NCI-H1694 (cell line): ENCODE measurements around the gene CENPQ.

Source experiments
- DNase-seq: peaks from one replicate; lab custom pipeline; 2025; lab: John Stamatoyannopoulos, UW

Gene CENPQ

GRCh38 chr6:49506569-49507111 lies 43.5 kb downstream of the CENPQ start:
- no peak for DNase-seq

DNA sequence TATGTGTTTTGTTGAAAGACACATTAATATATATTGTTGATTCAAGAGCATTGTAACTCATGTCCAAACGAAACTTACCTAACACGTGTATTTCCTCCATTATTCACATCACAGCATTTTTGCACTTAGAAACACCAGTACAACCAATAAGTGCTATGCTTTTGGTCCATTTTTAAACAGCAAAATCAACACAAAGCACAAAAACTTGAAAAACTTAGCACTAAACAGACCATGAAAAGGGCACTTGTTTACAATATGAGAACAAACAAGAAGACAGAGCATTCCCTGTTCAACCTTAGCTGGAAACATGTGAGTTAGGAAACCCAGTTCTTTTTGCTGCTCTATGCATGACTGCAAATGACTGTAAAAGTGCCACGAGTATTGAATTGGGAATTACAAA lies 46.2 kb downstream of the CENPQ start:
- DNase-seq, result no peak

GRCh38 chr6:49513153-49513989 lies 50.2 kb downstream of the CENPQ start:
- no peak for DNase-seq

- no peak for DNase-seq
Measured at GRCh38 chr6:49514571-49515484, 51.7 kb downstream of the CENPQ start.

DNA sequence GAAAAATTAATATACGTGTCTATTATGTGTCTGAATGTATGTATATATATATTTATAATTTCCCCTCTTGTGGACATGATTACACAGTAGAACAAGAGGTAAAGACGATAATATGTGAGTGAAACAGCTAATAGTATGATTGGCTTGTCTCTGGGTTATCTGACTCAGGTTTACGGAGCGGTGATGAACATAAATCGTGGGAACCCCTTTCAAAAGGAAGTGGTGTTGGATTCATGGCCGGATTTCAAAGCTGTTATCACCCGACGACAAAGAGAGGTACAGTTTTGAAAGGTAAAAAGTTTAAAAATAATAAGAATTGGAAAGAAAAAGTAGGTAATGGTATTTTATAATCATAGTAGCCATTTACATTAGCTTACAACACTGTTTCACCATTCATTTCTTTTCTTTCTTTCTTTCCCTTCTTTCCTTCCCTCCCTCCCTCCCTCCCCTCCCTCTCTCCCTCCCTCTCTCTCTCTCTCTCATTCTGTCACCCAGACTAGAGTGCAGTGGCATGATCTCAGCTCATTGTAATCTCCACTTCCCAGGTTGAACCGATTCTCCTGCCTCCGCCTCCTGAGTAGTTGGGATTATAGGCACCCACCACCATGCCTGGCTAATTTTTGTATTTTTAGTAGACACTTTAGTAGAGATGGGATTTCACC lies 52.4 kb downstream of the CENPQ start:
- DNase-seq, result no peak

GRCh38 chr6:49516147-49516505 lies 53.0 kb downstream of the CENPQ start:
- DNase-seq, result no peak

DNA sequence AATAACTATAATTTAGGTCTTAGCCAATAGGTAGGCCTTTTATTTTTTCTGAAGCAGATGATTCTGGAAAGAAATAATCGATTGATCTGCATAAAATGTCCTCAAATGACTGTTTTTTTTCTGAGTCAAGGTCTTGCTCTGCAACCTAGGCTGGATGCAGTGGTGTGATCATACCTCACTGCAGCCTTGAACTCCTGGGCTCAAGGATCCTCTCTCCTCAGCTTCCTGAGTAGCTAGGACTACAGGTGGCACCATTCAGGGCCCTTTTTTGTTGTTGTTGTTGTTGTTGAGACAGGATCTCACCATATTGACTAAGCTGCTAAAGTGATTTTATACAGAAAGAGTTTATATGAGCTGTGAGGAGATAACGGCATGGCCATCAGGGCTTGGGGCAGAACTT lies 54.7 kb downstream of the CENPQ start:
- DNase-seq, result no peak

DNA sequence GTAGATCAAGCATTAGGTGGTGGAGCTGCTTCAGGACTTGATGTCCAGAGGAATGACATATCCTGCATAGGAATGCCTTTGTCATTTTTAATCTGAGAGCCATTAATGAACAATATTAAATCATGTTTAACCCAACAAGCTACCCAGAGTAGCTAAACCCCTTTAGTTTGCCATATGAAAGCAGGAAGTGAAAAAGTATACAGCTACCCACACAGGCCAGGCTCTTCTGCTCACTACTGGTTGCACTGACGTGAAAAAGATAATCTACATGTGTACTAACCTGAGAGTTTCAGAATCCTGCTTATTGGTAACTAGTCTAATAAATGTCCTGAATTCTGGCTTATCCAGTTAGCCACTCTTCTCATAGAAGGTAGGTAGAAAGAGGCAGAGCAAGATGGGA lies 56.5 kb downstream of the CENPQ start:
- no peak for DNase-seq

DNA sequence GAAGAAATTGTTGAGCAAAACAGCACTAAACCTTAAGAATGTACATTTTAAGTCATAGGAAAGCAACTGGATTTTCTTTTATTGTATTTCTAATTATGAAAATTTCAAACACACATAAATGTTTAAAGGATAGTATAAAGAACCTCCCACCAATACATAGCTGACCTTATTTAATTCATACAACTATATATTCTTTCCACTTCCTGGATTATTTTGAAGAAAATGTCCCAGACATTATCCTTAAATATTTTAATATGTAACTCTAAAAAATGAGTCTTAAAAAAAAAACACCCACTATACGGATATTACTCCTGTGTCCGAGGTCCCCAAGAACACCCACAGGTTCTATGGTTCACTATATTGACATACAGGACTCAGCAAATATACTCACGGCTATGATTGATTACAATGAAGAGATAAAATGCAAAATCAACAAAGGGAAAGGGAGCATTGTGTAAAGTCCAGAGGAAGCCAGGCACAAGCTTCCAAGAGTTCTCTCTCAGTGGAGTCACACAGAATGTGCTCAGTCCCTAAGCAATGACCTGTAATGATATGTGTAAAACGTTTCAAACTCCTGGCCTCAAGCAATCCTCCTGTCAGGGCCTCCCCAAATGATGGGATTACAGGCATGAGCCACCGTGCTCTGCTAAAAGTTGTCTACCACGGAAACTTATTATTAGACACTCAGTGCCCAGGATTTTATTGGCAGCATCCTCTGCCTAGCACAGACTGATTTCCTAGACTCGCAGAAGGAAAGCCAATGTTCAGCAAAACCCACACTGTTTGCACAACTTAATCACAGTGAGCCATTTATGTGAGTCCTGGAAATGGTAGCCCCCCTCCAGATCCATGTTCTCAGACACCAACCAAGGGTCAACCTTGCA lies 59.8 kb downstream of the CENPQ start:
- DNase-seq, result no peak

- DNase-seq, result no peak
Measured at GRCh38 chr6:49523901-49524300, 60.7 kb downstream of the CENPQ start.

- no peak for DNase-seq
Measured at GRCh38 chr6:49524541-49524940, 61.4 kb downstream of the CENPQ start.

DNA sequence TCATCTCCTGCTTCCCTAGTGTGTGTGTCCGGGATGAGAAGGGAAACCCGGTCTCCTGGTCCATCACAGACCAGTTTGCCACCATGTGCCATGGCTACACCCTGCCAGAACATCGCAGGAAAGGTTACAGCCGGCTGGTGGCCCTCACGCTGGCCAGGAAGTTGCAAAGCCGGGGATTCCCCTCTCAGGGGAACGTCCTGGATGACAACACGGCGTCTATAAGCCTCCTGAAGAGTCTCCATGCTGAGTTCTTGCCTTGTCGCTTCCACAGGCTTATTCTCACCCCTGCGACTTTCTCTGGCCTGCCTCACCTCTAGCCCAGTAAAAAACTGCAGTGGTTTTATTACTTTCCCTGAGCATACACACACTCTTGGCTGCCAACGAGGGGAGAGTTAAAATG lies 63.4 kb downstream of the CENPQ start:
- no peak for DNase-seq

- no peak for DNase-seq
Measured at GRCh38 chr6:49527320-49527719, 64.2 kb downstream of the CENPQ start.

GRCh38 chr6:49528571-49528970 lies 65.4 kb downstream of the CENPQ start:
- DNase-seq, result no peak

- DNase-seq, result no peak
Measured at GRCh38 chr6:49530141-49530776, 67.1 kb downstream of the CENPQ start.

- DNase-seq, result peak; percentile 65
Measured at GRCh38 chr6:49531774-49532569, 68.8 kb downstream of the CENPQ start.

DNA sequence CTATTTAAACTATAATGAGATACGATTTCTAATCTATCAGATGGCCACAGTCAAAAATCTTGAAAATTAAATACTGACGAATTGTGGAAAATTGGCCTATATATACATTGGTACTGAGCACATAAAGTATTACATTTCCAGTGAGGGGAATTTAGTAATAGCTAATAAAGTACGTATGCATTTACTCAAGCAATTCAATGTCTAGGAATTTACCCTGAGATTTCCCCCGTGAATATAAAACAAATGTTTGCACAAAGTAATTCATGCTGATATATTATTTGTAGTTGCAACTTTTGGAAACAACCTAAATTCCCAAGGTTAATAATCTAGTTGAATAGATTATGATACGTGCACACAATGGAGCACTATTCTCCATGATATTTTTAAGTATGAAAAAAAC lies 72.6 kb downstream of the CENPQ start:
- no peak for DNase-seq

DNA sequence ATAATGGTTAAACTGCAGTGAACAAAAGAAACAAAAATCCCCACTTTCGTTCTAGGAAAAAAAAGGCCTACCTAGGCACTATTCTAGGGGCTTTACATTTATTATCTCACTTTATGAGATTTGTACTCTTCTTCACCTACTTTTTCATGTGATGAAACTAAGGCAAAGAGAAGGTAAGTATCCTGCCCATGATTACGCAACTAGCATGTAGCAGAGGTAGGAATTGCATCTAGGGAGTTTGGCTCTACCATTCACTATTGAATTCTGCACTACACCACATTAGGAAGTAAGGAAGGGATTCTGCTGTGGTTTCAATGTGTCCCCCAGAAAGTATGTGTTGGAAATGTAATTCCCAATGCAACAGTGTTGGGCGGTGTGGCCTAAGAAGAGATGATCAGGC lies 75.9 kb downstream of the CENPQ start:
- no peak for DNase-seq

GRCh38 chr6:49540614-49541013 lies 77.4 kb downstream of the CENPQ start:
- DNase-seq, result no peak

- no peak for DNase-seq
Measured at GRCh38 chr6:49541210-49541724, 78.1 kb downstream of the CENPQ start.
